Ascending aorta (tissue), 2 donors: ENCODE data around the gene NEDD8. TPM values are rescaled to one million over a fixed set of nuclear protein-coding genes. Genes with fewer than 3 reads are reported as not detected.

Source experiments
- DNase-seq, 2 donors: peaks; one replicate each; pipeline ENCODE4 v3.0.0-alpha.2; 2019; ENCODE audit warnings: low spot score in 2 of 2
- H3K27ac ChIP-seq, 2 donors: fragments of 200-600 bp; sonication (generic); one replicate each; pipeline ENCODE4 v1.5.1; 2016 to 2017; ENCODE audit warnings: mild to moderate bottlenecking in 1 of 2
- H3K27me3 ChIP-seq: fragments of 200-600 bp; sonication (generic); one replicate; pipeline ENCODE4 v1.5.1; 2017
- H3K36me3 ChIP-seq, 2 donors: fragments of 200-600 bp; sonication (generic); one replicate each; pipeline ENCODE4 v1.5.1; 2016
- H3K4me1 ChIP-seq, 2 donors: fragments of 200-600 bp; sonication (generic); one replicate each; pipeline ENCODE4 v1.5.1; 2016 to 2017; ENCODE audit warnings: mild to moderate bottlenecking in 1 of 2
- H3K4me3 ChIP-seq, 2 donors: fragments of 200-600 bp; sonication (generic); one replicate each; pipeline ENCODE4 v1.5.1; 2016 to 2017; ENCODE audit warnings: mild to moderate bottlenecking in 1 of 2
- H3K9me3 ChIP-seq, 2 donors: fragments of 200-600 bp; sonication (generic); one replicate each; pipeline ENCODE4 v1.5.1; 2016
- intact Hi-C: fragments of 100-400 bp; cut with DNase I; formaldehyde crosslinking; loops from one replicate; pipeline ENCODE4 v1.15.1; 2023
- total RNA-seq: library from RNA; depleted of rRNA; stranded (reverse); fragments of >200 nt; gene quantifications from one replicate; pipeline ENCODE4 v1.1.0, GENCODE V29; 2016
- TF ChIP-seq, protein P1 (sequence below), 3 experiments: fragments of 200-600 bp in 2 of 3; fragments of 450-650 bp in 1 of 3; sonication (generic) in 2 of 3; IDR thresholded peaks; one replicate each; pipeline ENCODE4 v1.5.1; 2016 to 2019; ENCODE audit warnings: antibody characterized with exemption in 3 of 3, mild to moderate bottlenecking in 1 of 3, moderate library complexity in 1 of 3

NEDD8 gene
- total RNA-seq, 1 donor from 2014 or later: 72.8 TPM

DNA sequence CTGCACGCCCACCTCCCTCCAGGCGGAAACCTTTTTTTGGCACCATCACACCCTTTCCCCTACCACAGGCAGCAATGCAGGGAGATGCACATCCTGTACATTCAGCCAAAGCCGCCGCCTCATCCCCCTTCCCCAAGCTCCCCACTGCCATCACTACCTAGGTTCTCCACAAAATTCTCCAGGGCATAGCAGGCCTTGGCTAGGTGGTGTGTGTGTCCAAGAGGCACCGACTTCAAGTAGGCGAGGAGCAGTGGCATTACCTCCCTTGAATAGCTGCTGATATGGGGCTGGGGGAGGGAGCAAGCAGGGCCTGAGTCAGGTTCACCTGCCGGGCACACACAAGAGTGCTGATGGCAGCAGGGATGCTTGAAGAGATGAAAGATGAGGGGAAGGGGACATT is 47.1 kb downstream of the NEDD8 start:
- Histone ChIP-seq H3K36me3 (peaks cover 29 to 58% of the 10 kb centered on the region in 2 donors), H3K27ac (no peak overlapping the region), H3K4me1 (peaks cover 0 to 19% of the 10 kb centered on the region in 2 donors), H3K9me3 (no peaks in the 10 kb centered on the region), H3K4me3 (no peak overlapping the region), H3K27me3 (no peaks in the 10 kb centered on the region)
- intact Hi-C loops: no loop called here
- DNase-seq: no peak
- TF ChIP-seq, protein P1, sequence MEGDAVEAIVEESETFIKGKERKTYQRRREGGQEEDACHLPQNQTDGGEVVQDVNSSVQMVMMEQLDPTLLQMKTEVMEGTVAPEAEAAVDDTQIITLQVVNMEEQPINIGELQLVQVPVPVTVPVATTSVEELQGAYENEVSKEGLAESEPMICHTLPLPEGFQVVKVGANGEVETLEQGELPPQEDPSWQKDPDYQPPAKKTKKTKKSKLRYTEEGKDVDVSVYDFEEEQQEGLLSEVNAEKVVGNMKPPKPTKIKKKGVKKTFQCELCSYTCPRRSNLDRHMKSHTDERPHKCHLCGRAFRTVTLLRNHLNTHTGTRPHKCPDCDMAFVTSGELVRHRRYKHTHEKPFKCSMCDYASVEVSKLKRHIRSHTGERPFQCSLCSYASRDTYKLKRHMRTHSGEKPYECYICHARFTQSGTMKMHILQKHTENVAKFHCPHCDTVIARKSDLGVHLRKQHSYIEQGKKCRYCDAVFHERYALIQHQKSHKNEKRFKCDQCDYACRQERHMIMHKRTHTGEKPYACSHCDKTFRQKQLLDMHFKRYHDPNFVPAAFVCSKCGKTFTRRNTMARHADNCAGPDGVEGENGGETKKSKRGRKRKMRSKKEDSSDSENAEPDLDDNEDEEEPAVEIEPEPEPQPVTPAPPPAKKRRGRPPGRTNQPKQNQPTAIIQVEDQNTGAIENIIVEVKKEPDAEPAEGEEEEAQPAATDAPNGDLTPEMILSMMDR (IDR thresholded peaks at IDR 0.05): no peak

DNA sequence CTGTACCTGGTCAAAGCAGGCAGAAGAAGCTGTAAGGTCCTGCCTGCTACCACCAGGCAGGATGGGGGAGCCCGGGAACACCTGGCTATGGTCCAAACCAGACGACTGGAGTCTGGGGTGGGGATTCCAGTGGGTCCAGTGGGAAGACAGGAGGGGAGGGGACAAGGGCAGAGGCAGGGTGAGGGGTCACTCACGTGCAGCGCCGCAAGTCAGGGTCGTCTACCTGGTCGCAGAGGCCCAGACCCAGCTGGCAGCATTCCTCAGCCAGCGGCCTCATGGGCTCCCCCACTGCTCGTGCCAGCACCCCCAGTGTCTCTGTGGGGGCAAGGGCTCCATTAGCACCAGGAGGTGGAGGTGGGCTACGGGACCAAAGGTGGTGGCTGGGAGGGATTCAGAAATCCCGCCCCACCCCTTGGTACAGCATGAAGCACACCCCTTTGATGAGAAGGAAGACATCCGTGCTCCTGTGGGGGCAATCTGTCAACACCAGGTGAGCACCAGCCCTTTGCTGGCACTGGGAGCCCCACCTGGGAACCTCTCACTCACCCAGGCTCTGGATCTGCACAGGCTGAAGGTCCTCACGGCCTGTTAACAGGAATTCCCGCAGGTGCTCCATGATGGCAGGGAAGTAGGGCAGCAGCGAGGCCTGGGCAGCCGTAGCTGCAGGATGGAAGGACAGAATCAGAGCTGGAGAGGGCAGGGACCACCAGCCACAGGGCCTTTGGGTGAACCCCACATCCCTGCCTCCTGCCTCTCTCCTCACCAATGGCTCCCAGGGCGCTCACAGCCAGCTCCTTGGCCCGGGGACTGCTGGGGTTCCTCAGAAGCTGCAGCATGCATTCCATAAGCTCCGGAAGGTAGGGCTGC is 47.8 kb downstream of the NEDD8 start:
- DNase-seq: no peak
- Histone ChIP-seq H3K27ac (no peak overlapping the region), H3K36me3 (peaks cover 31 to 63% of the 10 kb centered on the region in 2 donors), H3K9me3 (no peaks in the 10 kb centered on the region), H3K4me3 (no peak overlapping the region), H3K27me3 (no peaks in the 10 kb centered on the region), H3K4me1 (peaks cover 0 to 15% of the 10 kb centered on the region in 2 donors)
- intact Hi-C loops: no loop called here
- TF ChIP-seq, protein P1 (IDR thresholded peaks at IDR 0.05): no peak

- H3K4me1 ChIP-seq: peaks cover 0 to 7% of the 10 kb centered on the region in 2 donors
- H3K27ac ChIP-seq: no peak overlapping the region
- intact Hi-C loops: no loop called here
- H3K36me3 ChIP-seq: peaks cover 42 to 76% of the 10 kb centered on the region in 2 donors
- no peak for DNase-seq
- H3K27me3 ChIP-seq: no peaks in the 10 kb centered on the region
- no peaks in the 10 kb centered on the region for H3K9me3 ChIP-seq
- TF ChIP-seq, protein P1 (IDR thresholded peaks at IDR 0.05): no peak
- H3K4me3 ChIP-seq: no peak overlapping the region
Measured at GRCh38 chr14:24183014-24183481, 49.1 kb downstream of the NEDD8 start.

DNA sequence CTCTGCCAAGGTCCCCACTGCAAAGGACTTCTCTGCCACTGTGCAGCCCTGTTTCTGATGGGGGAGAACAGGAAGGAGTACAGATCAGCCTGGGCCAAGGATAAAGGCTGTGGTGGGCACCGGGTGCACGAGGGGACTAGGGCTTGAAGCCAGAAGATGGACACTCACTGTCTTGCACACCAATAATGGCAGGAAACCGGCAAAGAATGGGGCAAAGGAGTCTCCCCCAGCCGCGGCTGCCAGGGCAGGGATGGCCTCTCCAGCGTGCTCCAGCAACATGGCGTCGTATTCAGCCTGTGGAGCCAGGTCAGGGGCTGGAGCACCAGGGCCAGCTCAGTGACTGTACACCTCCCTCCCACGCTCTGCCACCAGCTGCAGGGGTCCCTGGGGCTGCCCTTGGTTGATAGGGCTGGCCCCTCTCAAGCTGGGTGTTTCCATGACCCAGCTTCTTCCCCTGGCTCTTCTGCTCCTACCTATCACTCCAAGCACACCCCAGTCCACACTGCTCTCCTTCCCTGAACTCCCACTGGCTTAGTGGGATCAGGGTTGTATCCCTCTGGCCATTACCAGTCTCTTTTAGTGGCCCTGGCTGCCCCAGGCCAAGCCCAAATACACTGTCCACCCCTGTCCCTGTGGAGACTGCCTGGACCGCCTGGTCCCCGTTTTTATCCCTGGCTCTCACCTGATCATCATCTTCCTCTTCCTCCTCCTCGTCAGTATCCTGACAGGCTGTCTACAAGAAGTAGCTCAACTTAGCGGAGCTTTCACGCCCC is 49.9 kb downstream of the NEDD8 start:
- no peaks in the 10 kb centered on the region for H3K4me1 ChIP-seq
- no peak for DNase-seq
- H3K27ac ChIP-seq: no peak overlapping the region
- no peaks in the 10 kb centered on the region for H3K9me3 ChIP-seq
- TF ChIP-seq, protein P1 (IDR thresholded peaks at IDR 0.05): no peak
- H3K4me3 ChIP-seq: no peak overlapping the region
- H3K36me3 ChIP-seq: peaks cover 46 to 84% of the 10 kb centered on the region in 2 donors
- intact Hi-C loops: no loop called here
- no peaks in the 10 kb centered on the region for H3K27me3 ChIP-seq

DNA sequence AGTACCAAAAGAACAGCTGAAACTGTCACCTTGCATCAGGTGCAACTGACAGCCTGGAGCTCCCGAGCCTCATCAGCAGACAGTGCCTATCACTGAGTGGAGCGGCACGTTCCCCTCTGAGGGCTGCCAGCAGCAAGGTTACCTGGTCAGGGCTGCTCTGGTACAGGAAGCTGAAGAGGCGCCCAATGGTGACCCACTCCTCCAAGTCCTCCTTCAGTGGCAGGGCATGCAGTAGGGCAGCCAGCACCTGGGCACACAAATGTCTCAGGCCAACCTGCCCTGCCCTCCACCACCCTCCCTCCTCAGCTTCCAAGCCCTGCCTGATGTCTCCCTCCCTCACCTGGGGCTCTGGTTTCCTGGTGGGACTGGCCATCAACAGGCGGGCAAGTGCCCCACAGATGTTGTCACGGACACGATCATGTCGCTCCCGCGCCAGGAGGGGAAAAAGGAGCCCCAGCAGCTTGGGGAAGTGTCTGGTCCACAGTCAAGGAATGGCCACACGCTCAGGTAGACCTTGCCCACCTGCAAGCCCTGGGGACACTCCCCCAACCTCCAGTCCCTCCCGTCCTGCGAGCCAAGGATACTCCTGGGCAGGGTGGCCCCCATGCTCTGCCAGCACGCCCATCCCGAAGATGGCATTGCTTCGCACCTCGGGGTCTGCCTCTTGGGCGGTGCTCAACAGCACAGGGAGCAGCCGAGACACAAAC is 50.6 kb downstream of the NEDD8 start:
- H3K4me3 ChIP-seq: no peak overlapping the region
- no peaks in the 10 kb centered on the region for H3K27me3 ChIP-seq
- no peaks in the 10 kb centered on the region for H3K4me1 ChIP-seq
- peaks cover 46 to 89% of the 10 kb centered on the region in 2 donors for H3K36me3 ChIP-seq
- DNase-seq: no peak
- H3K27ac ChIP-seq: no peak overlapping the region
- TF ChIP-seq, protein P1 (IDR thresholded peaks at IDR 0.05): no peak
- intact Hi-C loops: no loop called here
- no peaks in the 10 kb centered on the region for H3K9me3 ChIP-seq
